BLaER1 (cell line): ENCODE data around the gene RBFA.
"Not testable (repeated sequence)": the region's sequence is repeated elsewhere in the genome, so short reads cannot be mapped to it uniquely, and the experiment has no call there.

Source experiments
- H3K27ac ChIP-seq: shearing (Covaris generic); formaldehyde crosslinking; 2 replicates; pipeline ENCODE4 v1.8.1; 2022
- H3K27me3 ChIP-seq: shearing (Covaris generic); formaldehyde crosslinking; 2 replicates; pipeline ENCODE4 v1.8.1; 2022
- H3K36me3 ChIP-seq: shearing (Covaris generic); formaldehyde crosslinking; 2 replicates; pipeline ENCODE4 v1.8.1; 2022
- H3K4me1 ChIP-seq: shearing (Covaris generic); formaldehyde crosslinking; 2 replicates; pipeline ENCODE4 v1.8.1; 2022
- H3K4me2 ChIP-seq: shearing (Covaris generic); formaldehyde crosslinking; 2 replicates; pipeline ENCODE4 v1.8.1; 2022
- H3K4me3 ChIP-seq: shearing (Covaris generic); formaldehyde crosslinking; 2 replicates; pipeline ENCODE4 v1.8.1; 2022
- H3K9ac ChIP-seq: shearing (Covaris generic); formaldehyde crosslinking; 2 replicates; pipeline ENCODE4 v1.8.1; 2022
- H3K9me3 ChIP-seq: shearing (Covaris generic); formaldehyde crosslinking; 2 replicates; pipeline ENCODE4 v1.8.1; 2022
- H4K20me1 ChIP-seq: shearing (Covaris generic); formaldehyde crosslinking; 2 replicates; pipeline ENCODE4 v1.8.1; 2022
- Cebpa-rat ChIP-seq: shearing (Covaris generic); IDR thresholded peaks from 2 replicates; pipeline ENCODE4 v1.8.1; 2022

The RBFA gene

DNA sequence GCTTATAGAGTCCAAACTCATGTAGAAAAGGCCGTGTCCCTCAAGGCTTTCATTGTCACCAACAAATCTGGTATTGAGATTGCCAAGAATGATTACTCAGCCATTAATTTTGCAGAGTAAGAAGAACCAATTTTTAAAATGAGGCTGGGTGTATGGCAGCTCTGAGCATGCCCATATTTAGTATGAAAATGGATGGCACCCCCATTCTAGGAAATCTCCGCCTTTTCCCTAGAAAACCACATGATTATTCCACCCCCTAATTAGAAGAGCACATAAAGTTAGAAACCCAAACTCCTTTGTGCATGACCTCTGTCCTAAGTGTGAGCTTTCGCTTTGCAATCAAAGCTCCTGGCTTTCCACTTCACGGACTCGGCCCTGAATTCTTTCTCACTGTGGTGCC, 31.8 kb upstream of the RBFA start:
- no peak overlapping the region for H3K27ac ChIP-seq
- TF ChIP-seq Cebpa-rat: no peak

DNA sequence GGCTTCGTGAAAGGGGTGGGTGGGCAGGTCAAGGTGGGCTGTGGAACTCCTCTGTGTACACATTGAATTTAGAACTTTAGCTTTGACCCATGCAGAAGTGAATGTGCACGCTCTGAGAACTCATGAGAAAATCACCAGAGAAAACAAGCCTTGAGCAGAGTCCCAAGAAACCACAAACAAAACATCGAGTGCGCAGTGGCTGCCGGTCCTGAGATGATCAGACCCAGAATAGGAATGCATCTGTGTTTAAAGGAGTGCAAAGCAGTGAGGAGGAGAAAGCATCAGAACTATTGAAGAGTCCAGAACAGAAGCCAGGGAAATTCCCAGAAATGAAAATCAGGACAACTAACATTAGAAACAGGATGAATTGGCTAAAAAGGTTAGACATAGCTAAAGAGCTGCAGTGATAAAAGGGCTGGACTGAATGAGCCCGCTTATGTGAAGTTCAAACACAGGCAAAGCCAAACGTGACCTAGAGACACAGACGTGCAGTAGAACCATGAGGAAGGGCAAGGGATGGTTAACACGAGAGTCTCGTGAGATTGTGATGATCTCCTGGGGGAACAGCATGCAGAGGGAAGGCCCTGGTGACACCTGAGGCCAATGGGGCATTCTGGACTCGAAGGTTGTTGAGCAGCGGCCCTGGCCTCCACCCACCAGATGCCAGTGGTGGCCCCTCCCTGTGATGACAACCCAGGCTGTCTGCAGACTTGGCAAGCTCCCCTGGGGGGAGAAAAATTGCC, 29.5 kb upstream of the RBFA start:
- no peak overlapping the region for H3K27ac ChIP-seq
- no peak for TF ChIP-seq Cebpa-rat
- no peak overlapping the region for H3K4me3 ChIP-seq
- H3K36me3 ChIP-seq: peaks cover 19% of the 10 kb centered on the region; the same call in 1 of the 2 replicates
- no peak overlapping the region for H3K9ac ChIP-seq
- no peak overlapping the region for H3K4me2 ChIP-seq
- no peaks in the 10 kb centered on the region for H3K27me3 ChIP-seq
- H4K20me1 ChIP-seq: no peaks in the 10 kb centered on the region
- no peaks in the 10 kb centered on the region for H3K4me1 ChIP-seq
- peaks cover 36% of the 10 kb centered on the region for H3K9me3 ChIP-seq

More for the DNA sequence above, 31.8 kb upstream of the RBFA start:
- Histone ChIP-seq H4K20me1 (no peaks in the 10 kb centered on the region), H3K27me3 (no peaks in the 10 kb centered on the region), H3K9ac (no peak overlapping the region), H3K4me2 (no peak overlapping the region), H3K4me3 (no peak overlapping the region), H3K4me1 (no peaks in the 10 kb centered on the region), H3K36me3 (peaks cover 11% of the 10 kb centered on the region; the same call in 1 of the 2 replicates), H3K9me3 (peaks cover 36% of the 10 kb centered on the region)

DNA sequence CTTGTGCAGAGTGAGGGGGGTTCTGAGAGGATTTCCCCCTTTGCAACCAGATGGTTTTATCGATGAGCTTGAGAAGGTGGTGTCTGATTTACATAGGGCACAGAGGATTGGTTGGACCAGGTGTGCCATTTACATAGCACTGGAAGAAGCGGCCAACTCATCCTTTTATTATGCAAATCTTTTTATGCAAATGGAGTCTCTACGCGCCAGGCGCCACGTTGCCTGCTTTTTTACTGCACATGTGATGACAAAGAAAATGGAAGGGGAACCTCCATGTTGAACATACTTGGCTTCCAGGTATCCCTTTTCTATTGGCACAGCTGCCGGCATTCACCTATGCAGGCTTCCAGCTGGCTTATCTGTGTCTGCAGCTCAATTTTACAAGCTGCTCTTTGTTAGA, 27.5 kb upstream of the RBFA start:
- no peak overlapping the region for H3K4me2 ChIP-seq
- no peaks in the 10 kb centered on the region for H4K20me1 ChIP-seq
- H3K9me3 ChIP-seq: peaks cover 28% of the 10 kb centered on the region
- H3K27me3 ChIP-seq: no peaks in the 10 kb centered on the region
- no peak overlapping the region for H3K9ac ChIP-seq
- no peaks in the 10 kb centered on the region for H3K4me1 ChIP-seq
- H3K36me3 ChIP-seq: 0 out of 2 replicates have a peak, but pooled peaks cover 11% of the 10 kb centered on the region
- H3K4me3 ChIP-seq: no peak overlapping the region
- TF ChIP-seq Cebpa-rat: no peak
- no peak overlapping the region for H3K27ac ChIP-seq

DNA sequence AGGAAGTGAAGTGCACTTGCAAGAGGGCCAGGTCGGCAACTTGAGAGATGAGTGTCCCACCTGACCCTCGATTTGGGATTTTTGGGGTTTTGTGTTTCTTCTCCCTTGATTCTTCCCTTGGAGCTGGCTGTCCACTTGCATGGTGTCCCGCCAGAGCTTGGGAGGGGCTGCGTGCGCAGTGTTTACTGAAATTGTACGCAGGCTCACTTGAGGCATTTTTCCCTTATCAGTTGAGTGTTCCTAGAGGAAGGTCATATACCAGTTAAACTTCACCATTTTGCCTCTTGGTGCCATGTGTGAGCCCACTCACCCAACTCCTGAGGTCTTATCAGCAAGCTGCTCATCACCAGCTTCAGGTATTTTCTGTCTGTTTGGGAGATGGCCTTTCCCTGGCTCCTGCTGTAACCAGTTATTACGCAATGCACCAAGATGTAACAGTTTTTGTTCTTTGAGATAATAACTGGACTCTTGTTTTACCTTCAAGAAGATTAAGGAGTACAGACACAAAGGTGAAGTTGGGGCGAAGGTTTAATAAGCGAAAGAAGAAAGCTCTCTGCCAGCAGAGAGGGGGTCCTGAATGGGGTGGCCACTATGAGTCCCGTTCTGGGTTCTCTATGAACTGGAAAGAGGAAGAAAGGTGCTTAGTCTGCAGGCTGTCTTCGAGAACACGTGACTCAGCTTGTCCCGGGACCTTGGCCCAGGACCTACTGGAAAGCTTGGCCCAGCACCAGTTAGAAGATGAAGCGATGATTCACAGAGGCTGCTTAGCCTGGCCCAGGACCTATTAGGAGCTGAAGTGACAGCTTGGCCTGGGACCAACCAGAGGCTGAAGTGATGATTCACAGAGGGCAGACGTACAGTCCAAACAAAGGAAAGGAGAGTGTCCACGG, 24.3 kb upstream of the RBFA start:
- no peak overlapping the region for H3K4me3 ChIP-seq
- TF ChIP-seq Cebpa-rat: peak; percentile 48
- H3K9ac ChIP-seq: no peak overlapping the region
- H3K36me3 ChIP-seq: peaks cover 11% of the 10 kb centered on the region; the same call in 1 of the 2 replicates
- H3K9me3 ChIP-seq: peaks cover 40% of the 10 kb centered on the region
- H3K4me1 ChIP-seq: no peaks in the 10 kb centered on the region
- H4K20me1 ChIP-seq: no peaks in the 10 kb centered on the region
- H3K27me3 ChIP-seq: no peaks in the 10 kb centered on the region
- no peak overlapping the region for H3K27ac ChIP-seq
- H3K4me2 ChIP-seq: no peak overlapping the region

DNA sequence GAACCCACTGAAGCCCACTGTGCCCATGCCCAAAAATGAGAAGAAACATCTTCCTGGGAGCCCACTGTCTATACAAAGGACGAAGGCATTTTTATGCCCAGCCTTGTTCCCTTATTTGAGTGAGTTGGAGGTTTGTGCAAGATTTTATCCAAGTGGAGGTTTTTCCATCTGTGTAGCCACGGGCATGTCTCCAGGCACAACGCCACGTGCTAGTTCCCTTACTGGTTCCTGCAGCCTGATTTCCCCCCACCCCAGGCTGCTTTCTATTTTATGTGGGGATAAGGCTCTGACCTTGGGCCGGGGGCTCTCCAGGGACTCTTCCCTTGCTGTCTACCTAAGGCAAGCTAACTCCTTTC, 23.7 kb upstream of the RBFA start:
- no peaks in the 10 kb centered on the region for H3K27me3 ChIP-seq
- H3K4me2 ChIP-seq: no peak overlapping the region
- no peaks in the 10 kb centered on the region for H4K20me1 ChIP-seq
- H3K36me3 ChIP-seq: peaks cover 11% of the 10 kb centered on the region; the same call in 1 of the 2 replicates
- H3K4me3 ChIP-seq: no peak overlapping the region
- peaks cover 43% of the 10 kb centered on the region for H3K9me3 ChIP-seq
- H3K4me1 ChIP-seq: no peaks in the 10 kb centered on the region
- H3K27ac ChIP-seq: no peak overlapping the region
- TF ChIP-seq Cebpa-rat: no peak
- no peak overlapping the region for H3K9ac ChIP-seq

DNA sequence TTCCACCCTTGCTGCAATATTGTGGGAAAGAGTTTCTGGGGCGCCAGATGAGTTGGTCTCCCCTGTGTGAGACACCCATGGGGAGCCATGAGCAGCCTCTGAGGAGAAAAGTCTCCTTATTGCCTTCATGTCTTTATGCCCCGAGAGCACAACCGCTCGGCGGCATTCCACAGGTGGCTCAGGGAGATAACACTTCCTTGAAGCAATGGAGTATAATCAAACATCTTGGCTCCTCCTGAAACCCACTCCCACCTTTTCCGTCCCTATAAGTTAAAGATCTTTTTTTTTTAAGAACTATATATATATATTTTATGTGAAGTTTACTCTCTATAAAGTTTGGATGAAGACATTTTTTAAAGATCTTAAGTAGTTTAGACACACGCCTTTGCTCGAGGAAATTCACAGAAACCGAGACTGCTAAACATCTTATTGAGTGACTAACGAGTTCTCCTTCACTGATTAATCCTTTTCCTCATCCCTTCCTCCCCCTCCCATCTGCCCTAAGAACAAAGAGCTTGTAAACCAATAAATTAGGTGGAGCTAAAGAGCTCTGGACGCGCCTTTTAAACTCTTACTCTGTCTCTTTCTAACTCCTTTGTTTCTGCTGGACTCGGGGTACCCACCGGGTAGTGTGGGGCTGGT, 22.6 kb upstream of the RBFA start:
- H4K20me1 ChIP-seq, H3K4me1 ChIP-seq, H3K4me3 ChIP-seq, H3K9ac ChIP-seq, H3K27ac ChIP-seq, H3K27me3 ChIP-seq, H3K4me2 ChIP-seq: not testable (repeated sequence)
- H3K9me3 ChIP-seq: peaks cover 43% of the 10 kb centered on the region
- H3K36me3 ChIP-seq: peaks cover 11% of the 10 kb centered on the region; the same call in 1 of the 2 replicates

DNA sequence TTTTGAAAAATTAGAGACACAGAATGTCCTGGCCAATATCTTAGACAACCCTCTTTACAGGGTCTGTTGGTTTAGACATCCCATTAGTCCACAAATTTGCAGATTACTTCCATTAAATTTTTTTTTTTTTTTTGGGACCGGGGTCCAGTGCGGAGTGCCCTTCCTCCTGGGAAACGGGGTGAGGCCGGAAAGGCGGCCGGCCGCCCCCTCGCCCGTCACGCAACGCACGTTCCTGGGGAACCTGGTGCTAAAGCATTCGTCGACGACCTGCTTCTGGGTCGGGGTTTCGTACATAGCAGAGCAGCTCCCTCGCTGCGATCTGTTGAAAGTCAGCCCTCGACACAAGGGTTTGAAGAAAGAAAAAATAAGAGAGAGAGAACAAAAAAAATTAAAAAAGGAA, 21.5 kb upstream of the RBFA start:
- Histone ChIP-seq H3K9me3 (peaks cover 43% of the 10 kb centered on the region), H3K4me3 (no peak overlapping the region), H3K9ac (no peak overlapping the region), H3K4me2 (no peak overlapping the region), H3K4me1 (no peaks in the 10 kb centered on the region), H4K20me1 (no peaks in the 10 kb centered on the region), H3K27ac (no peak overlapping the region), H3K36me3 (peaks cover 11% of the 10 kb centered on the region; the same call in 1 of the 2 replicates), H3K27me3 (no peaks in the 10 kb centered on the region)
- no peak for TF ChIP-seq Cebpa-rat

DNA sequence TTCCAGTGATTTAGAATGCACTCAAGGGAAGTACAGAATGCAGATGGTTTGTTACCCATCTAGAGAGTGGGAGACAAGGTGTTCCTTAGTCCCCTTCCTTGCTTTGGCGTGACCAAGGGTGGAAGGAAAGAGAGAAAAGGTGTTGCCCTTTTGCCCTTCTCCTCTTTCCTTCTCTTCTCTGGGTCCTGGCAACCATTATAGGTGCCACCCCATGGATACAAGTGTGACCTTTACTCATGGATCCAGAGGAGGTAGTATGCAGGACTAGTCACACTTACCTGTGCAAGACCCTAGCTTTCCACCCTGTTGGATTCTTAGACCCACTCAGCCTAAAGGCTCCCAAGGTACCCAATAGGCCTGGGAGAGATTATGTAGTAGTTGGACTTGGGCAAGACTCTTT, 11.6 kb upstream of the RBFA start:
- peak overlapping the region; percentile 45; the same call in 1 of the 2 replicates for H3K4me3 ChIP-seq
- peaks cover 91% of the 10 kb centered on the region for H3K9me3 ChIP-seq
- no peak overlapping the region for H3K9ac ChIP-seq
- no peak overlapping the region for H3K4me2 ChIP-seq
- H3K36me3 ChIP-seq: peaks cover 11% of the 10 kb centered on the region; the same call in 1 of the 2 replicates
- TF ChIP-seq Cebpa-rat: no peak
- H3K4me1 ChIP-seq: no peaks in the 10 kb centered on the region
- H3K27me3 ChIP-seq: no peaks in the 10 kb centered on the region
- H3K27ac ChIP-seq: no peak overlapping the region
- no peaks in the 10 kb centered on the region for H4K20me1 ChIP-seq

DNA sequence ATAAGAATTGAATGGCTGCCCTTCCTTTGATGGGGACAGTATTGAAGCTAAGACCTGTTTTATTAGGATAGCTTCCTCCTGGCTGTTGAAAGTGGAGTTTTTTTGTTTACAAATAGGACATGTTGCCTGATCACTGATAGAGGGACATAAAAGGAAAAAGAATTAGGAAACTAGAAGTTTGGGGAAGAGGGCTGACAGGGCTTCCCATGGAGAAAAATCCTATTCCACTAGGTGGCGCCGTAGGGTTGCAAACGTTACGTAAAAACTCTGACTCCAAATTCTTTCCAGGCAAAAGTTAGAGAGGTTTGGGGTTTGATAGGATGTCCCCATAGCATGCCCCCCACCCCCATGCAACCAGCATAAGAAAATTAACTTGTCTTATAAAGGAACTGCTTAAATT, 11.1 kb upstream of the RBFA start:
- TF ChIP-seq Cebpa-rat: no peak
- no peaks in the 10 kb centered on the region for H3K4me1 ChIP-seq
- no peaks in the 10 kb centered on the region for H4K20me1 ChIP-seq
- H3K36me3 ChIP-seq: peaks cover 11% of the 10 kb centered on the region; the same call in 1 of the 2 replicates
- no peaks in the 10 kb centered on the region for H3K27me3 ChIP-seq
- H3K4me2 ChIP-seq: no peak overlapping the region
- peaks cover 91% of the 10 kb centered on the region for H3K9me3 ChIP-seq
- no peak overlapping the region for H3K27ac ChIP-seq
- H3K4me3 ChIP-seq: no peak overlapping the region
- H3K9ac ChIP-seq: no peak overlapping the region

DNA sequence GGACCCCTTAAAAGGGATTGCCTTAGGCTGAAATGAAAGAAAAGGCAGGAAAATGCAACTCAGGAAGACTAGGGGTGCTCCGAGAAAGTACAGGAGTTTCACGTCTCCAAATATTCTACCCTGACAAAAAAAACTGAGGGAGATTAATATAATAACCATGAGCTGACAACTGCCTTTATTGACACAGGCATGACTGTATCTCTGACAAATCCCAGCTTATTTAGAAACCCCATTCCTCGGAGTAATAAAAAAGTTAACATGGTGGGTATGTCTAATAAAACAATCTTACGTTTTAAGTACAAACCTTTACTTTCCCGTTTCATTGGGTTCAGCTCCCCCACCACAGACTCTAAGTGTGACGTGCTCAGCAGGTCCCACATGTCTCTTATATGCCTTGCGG, 7.9 kb upstream of the RBFA start:
- Histone ChIP-seq H3K4me1 (no peaks in the 10 kb centered on the region), H3K27me3 (no peaks in the 10 kb centered on the region), H3K9ac (no peak overlapping the region), H3K27ac (no peak overlapping the region), H3K4me2 (no peak overlapping the region), H4K20me1 (no peaks in the 10 kb centered on the region), H3K36me3 (peaks cover 11% of the 10 kb centered on the region; the same call in 1 of the 2 replicates), H3K9me3 (peaks cover 66% of the 10 kb centered on the region), H3K4me3 (no peak overlapping the region)
- TF ChIP-seq Cebpa-rat: no peak

DNA sequence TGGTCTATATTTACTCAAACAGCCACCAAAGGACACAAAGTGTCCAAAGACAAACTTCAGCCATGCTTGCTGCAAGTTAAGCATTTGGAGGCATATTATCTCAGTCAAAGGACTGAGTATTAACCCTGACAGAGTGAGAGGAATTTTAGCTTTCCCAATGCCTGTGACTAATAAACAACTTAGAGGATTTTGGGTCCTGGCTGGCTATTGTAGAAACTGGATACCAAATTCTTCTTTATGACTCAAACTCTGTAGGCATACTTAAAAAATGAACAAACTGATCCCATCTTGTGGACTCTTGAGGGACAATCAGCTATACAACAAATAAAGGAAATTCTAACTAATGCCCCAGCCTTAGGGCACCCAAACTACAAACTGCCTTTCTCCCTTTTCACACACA, 6.5 kb upstream of the RBFA start:
- Histone ChIP-seq H3K9me3 (peaks cover 52% of the 10 kb centered on the region), H3K36me3 (peaks cover 11% of the 10 kb centered on the region; the same call in 1 of the 2 replicates)
- not testable (repeated sequence) for H3K9ac ChIP-seq, H3K27ac ChIP-seq, H4K20me1 ChIP-seq, H3K4me2 ChIP-seq, H3K4me1 ChIP-seq, H3K27me3 ChIP-seq, H3K4me3 ChIP-seq
